A673 (cell line): ENCODE data around the gene UPF3B. TPM values are rescaled to one million over a fixed set of nuclear protein-coding genes. Genes with fewer than 3 reads are reported as not detected.

Experiments used
- BruUV-seq: library from RNA; stranded (reverse); fragments of 400-500 nt; replicated peaks from 2 replicates; lab custom pipeline; 2021; lab: Mats Ljungman, UMichigan
- CTCF ChIA-PET: fragments of 300-600 bp; sonication (Branson Sonifier 250); formaldehyde crosslinking; loops from one replicate; lab custom pipeline; 2022; ENCODE audit warnings: antibody characterized with exemption; lab: Charles Lee
- POLR2A ChIA-PET: fragments of 300-600 bp; sonication (Branson Sonifier 250); formaldehyde crosslinking; loops from one replicate; lab custom pipeline; 2022; ENCODE audit warnings: antibody characterized with exemption; ENCODE audit not compliant: low non-redundant PET; lab: Charles Lee
- DNase-seq: peaks from one replicate; pipeline ENCODE4 v3.0.0-alpha.2; 2015; ENCODE audit warnings: low spot score
- H3K27ac ChIP-seq: fragments of 200-600 bp; sonication (generic); 2 replicates; pipeline ENCODE4 v1.5.1; 2016; ENCODE audit warnings: mixed run types, low read depth, mild to moderate bottlenecking, mixed read lengths, antibody characterized with exemption, low read length; ENCODE audit not compliant: poor library complexity, severe bottlenecking
- H3K27me3 ChIP-seq: fragments of 200-600 bp; sonication (generic); replicated peaks from 2 replicates; pipeline ENCODE4 v1.6.1; 2017; ENCODE audit warnings: mixed run types, low read depth, mild to moderate bottlenecking, mixed read lengths, antibody characterized with exemption, low read length; ENCODE audit not compliant: insufficient read depth, poor library complexity
- H3K36me3 ChIP-seq: fragments of 200-600 bp; sonication (generic); 2 replicates; pipeline ENCODE4 v1.6.1; 2016; ENCODE audit warnings: mixed run types, mild to moderate bottlenecking, mixed read lengths, antibody characterized with exemption, low read length; ENCODE audit not compliant: insufficient read depth, poor library complexity, severe bottlenecking
- H3K4me1 ChIP-seq: fragments of 200-600 bp; sonication (generic); 2 replicates; pipeline ENCODE4 v1.6.1; 2017; ENCODE audit warnings: mixed run types, mild to moderate bottlenecking, mixed read lengths, antibody characterized with exemption, low read length; ENCODE audit not compliant: insufficient read depth, poor library complexity, severe bottlenecking
- H3K4me3 ChIP-seq: fragments of 200-600 bp; sonication (generic); 2 replicates; pipeline ENCODE4 v1.5.1; 2016; ENCODE audit warnings: low read depth, mixed run types, mild to moderate bottlenecking, mixed read lengths, low read length; ENCODE audit not compliant: poor library complexity, severe bottlenecking
- H3K9me3 ChIP-seq: fragments of 200-600 bp; sonication (generic); 2 replicates; pipeline ENCODE4 v1.6.1; 2016; ENCODE audit warnings: mixed run types, low read depth, mild to moderate bottlenecking, mixed read lengths, antibody characterized with exemption, low read length; ENCODE audit not compliant: poor library complexity, severe bottlenecking
- EZH2 ChIP-seq: fragments of 200-600 bp; sonication (generic); IDR thresholded peaks from 2 replicates; pipeline ENCODE4 v1.6.1; 2017; ENCODE audit warnings: borderline replicate concordance, low read depth, mild to moderate bottlenecking, mixed read lengths, antibody characterized with exemption, low read length; ENCODE audit not compliant: poor library complexity, severe bottlenecking
- intact Hi-C: fragments of 100-400 bp; cut with micrococcal nuclease; formaldehyde crosslinking; loops from one replicate; pipeline ENCODE4 v1.10.0; 2022; ENCODE audit not compliant: unreplicated experiment
- total RNA-seq: library from RNA; stranded (reverse); gene quantifications from 2 replicates; pipeline ENCODE4 v1.2.3, GENCODE V29; 2021
- TF ChIP-seq, protein P1 (sequence below): fragments of 300-800, 200-600 bp; sonication (generic); conservative IDR thresholded peaks from 2 replicates; pipeline ENCODE4 v1.5.1; 2017; ENCODE audit warnings: low read depth, mild to moderate bottlenecking, antibody characterized with exemption, low read length, moderate library complexity, mixed read lengths

The UPF3B gene
- total RNA-seq, 1 experiment from 2014 or later = 23.4 TPM

DNA sequence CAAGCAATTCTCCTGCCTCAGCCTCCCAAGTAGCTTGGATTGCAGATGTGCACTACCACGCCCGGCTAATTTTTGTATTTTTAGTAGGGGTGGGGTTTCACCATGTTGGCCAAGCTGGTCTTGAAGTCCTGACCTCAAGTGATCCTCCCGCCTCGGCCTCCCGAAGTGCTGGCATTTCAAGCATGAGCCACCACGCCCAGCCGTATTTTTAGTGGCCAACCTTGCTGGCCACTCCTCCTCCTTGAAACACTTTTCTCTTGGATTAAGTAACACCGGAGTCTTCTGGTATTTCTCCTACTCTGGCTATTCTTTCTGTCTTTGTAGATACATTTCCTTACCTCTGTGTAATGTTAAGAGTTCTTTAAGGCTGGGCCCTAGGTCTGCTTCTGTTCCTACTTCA, 50.2 kb downstream of the UPF3B start:
- Histone ChIP-seq H3K4me3 (no peak overlapping the region), H3K27me3 (no peaks in the 10 kb centered on the region), H3K4me1 (no peaks in the 10 kb centered on the region), H3K27ac (no peak overlapping the region), H3K36me3 (no peaks in the 10 kb centered on the region), H3K9me3 (no peaks in the 10 kb centered on the region)
- ChIA-PET CTCF (no interaction called here), POLR2A (no interaction called here)
- no TSS peak for BruUV-seq
- no peak for DNase-seq
- intact Hi-C loops = no loop called here
- no peak for TF ChIP-seq EZH2
- TF ChIP-seq, protein P1, sequence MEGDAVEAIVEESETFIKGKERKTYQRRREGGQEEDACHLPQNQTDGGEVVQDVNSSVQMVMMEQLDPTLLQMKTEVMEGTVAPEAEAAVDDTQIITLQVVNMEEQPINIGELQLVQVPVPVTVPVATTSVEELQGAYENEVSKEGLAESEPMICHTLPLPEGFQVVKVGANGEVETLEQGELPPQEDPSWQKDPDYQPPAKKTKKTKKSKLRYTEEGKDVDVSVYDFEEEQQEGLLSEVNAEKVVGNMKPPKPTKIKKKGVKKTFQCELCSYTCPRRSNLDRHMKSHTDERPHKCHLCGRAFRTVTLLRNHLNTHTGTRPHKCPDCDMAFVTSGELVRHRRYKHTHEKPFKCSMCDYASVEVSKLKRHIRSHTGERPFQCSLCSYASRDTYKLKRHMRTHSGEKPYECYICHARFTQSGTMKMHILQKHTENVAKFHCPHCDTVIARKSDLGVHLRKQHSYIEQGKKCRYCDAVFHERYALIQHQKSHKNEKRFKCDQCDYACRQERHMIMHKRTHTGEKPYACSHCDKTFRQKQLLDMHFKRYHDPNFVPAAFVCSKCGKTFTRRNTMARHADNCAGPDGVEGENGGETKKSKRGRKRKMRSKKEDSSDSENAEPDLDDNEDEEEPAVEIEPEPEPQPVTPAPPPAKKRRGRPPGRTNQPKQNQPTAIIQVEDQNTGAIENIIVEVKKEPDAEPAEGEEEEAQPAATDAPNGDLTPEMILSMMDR = no peak

DNA sequence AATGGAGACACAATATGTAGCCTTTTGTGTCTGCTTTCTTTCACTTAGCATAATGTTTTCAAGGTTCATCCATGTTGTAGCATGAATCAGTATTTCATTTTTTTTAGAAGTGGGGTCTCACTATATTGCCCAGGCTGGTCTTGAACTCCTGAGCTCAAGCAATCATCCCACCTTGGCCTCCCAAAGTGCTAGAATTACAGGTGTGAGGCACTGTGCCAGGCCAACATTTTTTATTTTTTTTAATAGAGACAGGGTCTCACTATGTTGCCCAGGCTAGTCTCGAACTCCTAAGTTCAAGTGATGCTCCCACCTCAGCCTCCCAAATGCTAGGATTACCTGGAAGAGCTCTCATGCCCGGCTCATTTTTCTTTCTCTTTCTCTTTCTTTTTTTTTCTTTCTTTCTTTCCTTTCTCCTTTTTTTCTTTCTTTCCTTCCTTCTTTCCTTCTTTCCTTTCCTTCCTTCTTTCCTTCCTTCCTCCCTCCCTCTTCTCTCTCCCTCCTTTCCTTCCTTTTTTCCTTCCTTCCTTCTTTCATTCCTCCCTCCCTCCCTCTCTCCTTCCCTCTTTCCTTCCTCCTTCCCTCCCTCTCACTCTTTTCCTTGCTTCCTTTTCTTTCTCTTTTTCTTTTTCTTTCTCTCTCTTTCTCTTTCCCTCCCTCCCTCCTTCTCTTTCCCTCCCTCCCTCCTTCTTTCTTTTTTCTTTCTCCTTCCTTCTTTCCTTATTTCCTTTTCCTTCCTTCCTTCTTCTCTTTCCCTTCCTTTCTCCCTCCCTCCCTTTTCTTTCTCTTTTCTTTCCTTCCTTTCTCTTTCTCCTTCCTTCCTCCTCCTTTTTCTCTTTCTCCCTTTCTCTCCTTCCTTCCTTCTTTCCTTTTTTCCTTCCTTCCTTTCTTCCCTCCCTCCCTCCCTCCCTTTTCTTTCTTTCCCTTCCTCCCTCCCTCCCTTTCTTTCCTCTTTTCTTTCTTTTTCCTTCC, 51.2 kb downstream of the UPF3B start:
- Histone ChIP-seq H3K4me3 (no peak overlapping the region), H3K27me3 (no peaks in the 10 kb centered on the region), H3K36me3 (no peaks in the 10 kb centered on the region), H3K4me1 (no peaks in the 10 kb centered on the region), H3K27ac (no peak overlapping the region), H3K9me3 (no peaks in the 10 kb centered on the region)
- DNase-seq = no peak
- ChIA-PET POLR2A (no interaction called here), CTCF (no interaction called here)
- no TSS peak for BruUV-seq
- intact Hi-C loops = no loop called here
- TF ChIP-seq EZH2 = no peak
- TF ChIP-seq, protein P1 = no peak

DNA sequence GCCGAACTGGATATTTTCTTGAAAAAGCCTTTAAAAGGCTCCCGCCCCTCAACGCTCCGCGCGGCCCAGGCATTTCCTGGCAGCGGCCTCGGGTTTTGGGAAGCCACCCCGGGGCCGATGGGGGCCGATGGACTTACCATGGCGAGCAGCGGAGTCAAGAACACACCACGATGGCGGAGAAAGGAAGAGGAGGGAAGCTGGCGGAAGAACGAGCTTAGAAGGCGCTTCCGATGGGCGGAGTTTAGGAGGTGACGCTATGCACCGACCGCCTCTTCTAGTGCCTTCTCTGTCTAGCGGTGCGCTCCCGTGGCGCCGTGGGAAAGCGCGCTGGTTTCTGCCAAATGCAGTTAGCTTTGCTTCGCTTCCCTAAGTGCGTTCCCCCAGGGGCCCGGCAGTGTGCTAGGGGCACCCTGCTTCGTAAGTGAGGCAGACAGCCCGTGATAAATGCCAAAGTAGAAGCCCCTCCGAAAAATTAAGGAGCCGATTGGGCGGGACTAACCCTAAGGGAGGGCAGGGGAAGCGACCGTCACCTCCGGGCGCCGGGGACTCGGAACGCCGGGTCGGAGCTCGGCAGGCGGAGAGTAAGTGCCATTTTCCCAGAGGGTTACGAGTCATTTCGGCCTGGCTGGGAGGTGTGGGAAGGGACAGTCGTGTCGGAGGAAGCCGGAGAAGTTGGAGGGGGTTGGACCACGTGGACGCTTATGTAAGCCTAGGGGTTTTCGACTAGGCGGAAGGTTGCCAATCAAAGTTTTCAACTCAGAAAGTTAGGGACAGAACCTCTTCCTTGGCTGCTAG, 61.1 kb downstream of the UPF3B start, which contains the start of gene RPL39:
Gene RPL39 (minus strand): TSS at position 194 of the 795 bp plus-strand sequence. CDS start 54 bp downstream, at position 140.
- peaks cover 31% of the 10 kb centered on the region for H3K36me3 ChIP-seq
- POLR2A ChIA-PET = interaction anchor here (0.5 to 1.0 kb wide), 5 partner anchors 74 to 770 kb away, joined by 3 to 7 read pairs (median 4); partner anchors contain the start of genes NDUFA1 and RNF113A
- no peaks in the 10 kb centered on the region for H3K27me3 ChIP-seq
- TF ChIP-seq, protein P1 = no peak
- no peak for TF ChIP-seq EZH2
- DNase-seq = peak; percentile 93
- BruUV-seq = TSS peak; percentile 91
- H3K9me3 ChIP-seq = no peaks in the 10 kb centered on the region
- CTCF ChIA-PET = interaction anchor here (0.7 kb wide), 1 partner anchor 33 kb away, joined by 8 read pairs; the partner anchor contains the start of gene SOWAHD
- no peaks in the 10 kb centered on the region for H3K4me1 ChIP-seq
- peak within 1 kb of the TSS; percentile 90 for H3K27ac ChIP-seq
- H3K4me3 ChIP-seq = peak within 1 kb of the TSS; percentile 68
- intact Hi-C loops = loop anchor here (5.0 kb wide), 1 partner anchor 81 kb away; the partner anchor contains the start of genes NDUFA1 and RNF113A
